Measurements from ENCODE around the gene AMD1. TPM values are rescaled to one million over a fixed set of nuclear protein-coding genes. Genes with fewer than 3 reads are reported as not detected.

The AMD1 gene
- total and polyA plus RNA-seq, 2 of the 8 experiments (the other 6 are each of a cell fraction or from before 2014, with no cell fraction given) = 60.9 to 177 TPM

- TF ChIP-seq KDM1A (IDR thresholded peaks at IDR 0.05; ENCODE audit: borderline replicate concordance, low read length) = no peak
- TF ChIP-seq CEBPB (IDR thresholded peaks at IDR 0.05; ENCODE audit: low read depth, low read length) = no peak
- TF ChIP-seq NRF1 (IDR thresholded peaks at IDR 0.05; ENCODE audit: low read depth, low read length) = no peak
- no peak for TF ChIP-seq JUN (IDR thresholded peaks at IDR 0.05; ENCODE audit: low read depth, low read length)
Measured at GRCh38 chr6:110841266-110841665, 33.3 kb upstream of the AMD1 start (continued).

Measured in H1 (cell line).